Right lobe of liver (tissue), 4 donors: Measurements from ENCODE around the gene LGALS3BP.

ENCODE experiments used
- POLR2A ChIP-seq: fragments of 450-650 bp; IDR thresholded peaks from one replicate; pipeline ENCODE4 v1.6.1; 2017; ENCODE audit warnings: antibody characterized with exemption, mild to moderate bottlenecking
- TF ChIP-seq, protein P1 (sequence below), 4 donors: fragments of 200-600 bp in 3 of 4; fragments of 450-650 bp in 1 of 4; IDR thresholded peaks; one replicate each; pipeline versions ENCODE4 v1.5.1 to v1.8.0; 2016 to 2022; ENCODE audit warnings: antibody characterized with exemption in 4 of 4, mild to moderate bottlenecking in 2 of 4
- donor health status: DM: no; HTN: no; CAD: no.
- donor health status: DM: no; HTN: no; CAD: no.
- donor health status: DM: no; HTN: yes; CAD: no.

DNA sequence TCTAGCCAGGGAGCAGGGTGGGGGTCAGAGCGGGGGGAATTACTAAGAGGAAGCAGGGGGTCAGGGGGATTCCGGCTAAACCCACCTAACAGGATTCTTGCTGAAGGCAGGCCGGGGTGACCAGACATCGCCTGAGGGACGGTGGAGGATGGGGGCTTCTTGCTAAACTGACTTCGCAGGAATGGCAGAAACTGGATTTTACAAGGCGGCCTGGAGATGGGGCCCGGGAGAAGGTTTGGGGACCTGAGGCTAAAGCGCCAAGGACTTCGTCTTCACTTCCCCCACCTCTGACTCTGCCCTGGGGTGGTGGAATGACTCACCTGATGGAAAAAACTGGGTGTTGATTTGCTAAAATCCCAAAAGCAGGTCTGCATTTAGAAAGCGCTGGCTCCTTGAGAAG, 23.5 kb downstream of the LGALS3BP start:
- no peak for TF ChIP-seq POLR2A
- TF ChIP-seq, protein P1, sequence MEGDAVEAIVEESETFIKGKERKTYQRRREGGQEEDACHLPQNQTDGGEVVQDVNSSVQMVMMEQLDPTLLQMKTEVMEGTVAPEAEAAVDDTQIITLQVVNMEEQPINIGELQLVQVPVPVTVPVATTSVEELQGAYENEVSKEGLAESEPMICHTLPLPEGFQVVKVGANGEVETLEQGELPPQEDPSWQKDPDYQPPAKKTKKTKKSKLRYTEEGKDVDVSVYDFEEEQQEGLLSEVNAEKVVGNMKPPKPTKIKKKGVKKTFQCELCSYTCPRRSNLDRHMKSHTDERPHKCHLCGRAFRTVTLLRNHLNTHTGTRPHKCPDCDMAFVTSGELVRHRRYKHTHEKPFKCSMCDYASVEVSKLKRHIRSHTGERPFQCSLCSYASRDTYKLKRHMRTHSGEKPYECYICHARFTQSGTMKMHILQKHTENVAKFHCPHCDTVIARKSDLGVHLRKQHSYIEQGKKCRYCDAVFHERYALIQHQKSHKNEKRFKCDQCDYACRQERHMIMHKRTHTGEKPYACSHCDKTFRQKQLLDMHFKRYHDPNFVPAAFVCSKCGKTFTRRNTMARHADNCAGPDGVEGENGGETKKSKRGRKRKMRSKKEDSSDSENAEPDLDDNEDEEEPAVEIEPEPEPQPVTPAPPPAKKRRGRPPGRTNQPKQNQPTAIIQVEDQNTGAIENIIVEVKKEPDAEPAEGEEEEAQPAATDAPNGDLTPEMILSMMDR (IDR thresholded peaks at IDR 0.05), result no peak
